M059J (cell line): ENCODE data around the gene MARCHF2. TPM values are rescaled to one million over a fixed set of nuclear protein-coding genes. Genes with fewer than 3 reads are reported as not detected.
"Not testable (repeated sequence)": the region's sequence is repeated elsewhere in the genome, so short reads cannot be mapped to it uniquely, and the experiment has no call there.

Experiments used
- DNase-seq: peaks from one replicate; pipeline ENCODE4 v3.0.0-alpha.2; 2012; ENCODE audit warnings: low read depth
- total RNA-seq: library from RNA; depleted of rRNA; stranded (reverse); fragments of >200 nt; shearing (Covaris generic); gene quantifications from 2 replicates; pipeline ENCODE4 v1.2.3, GENCODE V29; 2014

The MARCHF2 gene
- total RNA-seq, 1 experiment from 2014 or later = 30.5 TPM

GRCh38 chr19:8410718-8411117 lies 2.4 kb upstream of the MARCHF2 start:
- DNase-seq = not testable (repeated sequence)

GRCh38 chr19:8413629-8413995 lies 507 bp downstream of the MARCHF2 start:
- DNase-seq = no peak

- no peak for DNase-seq
Measured at GRCh38 chr19:8416796-8417195, 3.7 kb downstream of the MARCHF2 start.

- DNase-seq = no peak
Measured at GRCh38 chr19:8421484-8422461, 8.7 kb downstream of the MARCHF2 start.

- DNase-seq = peak; percentile 99
Measured at GRCh38 chr19:8423817-8424223, 10.7 kb downstream of the MARCHF2 start.

- not testable (repeated sequence) for DNase-seq
Measured at GRCh38 chr19:8425331-8425730, 12.2 kb downstream of the MARCHF2 start.

GRCh38 chr19:8426283-8426682 lies 13.2 kb downstream of the MARCHF2 start:
- DNase-seq = no peak

- no peak for DNase-seq
Measured at GRCh38 chr19:8429044-8429443, 15.9 kb downstream of the MARCHF2 start.

GRCh38 chr19:8429826-8430225 lies 16.7 kb downstream of the MARCHF2 start:
- DNase-seq = no peak

GRCh38 chr19:8430650-8431049 lies 17.5 kb downstream of the MARCHF2 start:
- DNase-seq = no peak

- no peak for DNase-seq
Measured at GRCh38 chr19:8438236-8438635, 25.1 kb downstream of the MARCHF2 start.

- DNase-seq = no peak
Measured at GRCh38 chr19:8441725-8442544, 28.8 kb downstream of the MARCHF2 start.

- DNase-seq = not testable (repeated sequence)
Measured at GRCh38 chr19:8444140-8444676, 31.1 kb downstream of the MARCHF2 start.

- peak; percentile 98 for DNase-seq
Measured at GRCh38 chr19:8444677-8445487, 31.8 kb downstream of the MARCHF2 start, which contains the start of gene HNRNPM. HNRNPM (plus strand) TSS chr19:8444975; CDS start chr19:8444999, 24 bp downstream.

GRCh38 chr19:8445488-8446001 lies 32.4 kb downstream of the MARCHF2 start:
- peak; percentile 51 for DNase-seq

GRCh38 chr19:8446061-8446709 lies 33.1 kb downstream of the MARCHF2 start:
- no peak for DNase-seq

- DNase-seq = no peak
Measured at GRCh38 chr19:8449830-8450229, 36.7 kb downstream of the MARCHF2 start.

GRCh38 chr19:8451377-8451776 lies 38.3 kb downstream of the MARCHF2 start:
- DNase-seq = no peak

- peak; percentile 84 for DNase-seq
Measured at GRCh38 chr19:8451885-8452284, 38.8 kb downstream of the MARCHF2 start.

- DNase-seq = no peak
Measured at GRCh38 chr19:8452446-8453123, 39.5 kb downstream of the MARCHF2 start.
